Loucy (cell line): Measurements from ENCODE around the gene GUCA1C.

Experiments used
- H2AFZ ChIP-seq: fragments of 200-600 bp; sonication (generic); 2 replicates; pipeline ENCODE4 v1.6.0; 2016; ENCODE audit warnings: antibody characterized with exemption, mild to moderate bottlenecking, low read length, moderate library complexity
- H3F3A ChIP-seq: fragments of 200-600 bp; 2 replicates; pipeline ENCODE4 v1.6.0; 2016; ENCODE audit warnings: antibody characterized with exemption, low read depth, mild to moderate bottlenecking
- H3K27me3 ChIP-seq: fragments of 200-600 bp; sonication (generic); 2 replicates; pipeline ENCODE4 v1.6.1; 2014; ENCODE audit warnings: low read length, mild to moderate bottlenecking; ENCODE audit not compliant: insufficient read depth, poor library complexity, severe bottlenecking
- H3K36me3 ChIP-seq: fragments of 200-600 bp; sonication (generic); 2 replicates; pipeline ENCODE4 v1.6.1; 2016; ENCODE audit warnings: low read length; ENCODE audit not compliant: insufficient read depth
- H3K4me1 ChIP-seq: fragments of 200-600 bp; sonication (generic); 2 replicates; pipeline ENCODE4 v1.5.1; 2014; ENCODE audit warnings: low read length, mild to moderate bottlenecking; ENCODE audit not compliant: insufficient read depth, poor library complexity, severe bottlenecking
- H3K4me2 ChIP-seq: fragments of 200-600 bp; sonication (generic); 2 replicates; pipeline ENCODE4 v1.6.0; 2014; ENCODE audit warnings: antibody characterized with exemption, low read length, low read depth, mild to moderate bottlenecking; ENCODE audit not compliant: poor library complexity, severe bottlenecking
- H3K4me3 ChIP-seq: fragments of 200-600 bp; sonication (generic); 2 replicates; pipeline ENCODE4 v1.5.1; 2014; ENCODE audit warnings: low read length, mild to moderate bottlenecking, mixed read lengths; ENCODE audit not compliant: poor library complexity, severe bottlenecking
- H3K79me2 ChIP-seq: fragments of 200-600 bp; sonication (generic); 2 replicates; pipeline ENCODE4 v1.6.1; 2014; ENCODE audit warnings: low read length; ENCODE audit not compliant: insufficient read depth
- H3K9ac ChIP-seq: fragments of 200-600 bp; sonication (generic); 2 replicates; pipeline ENCODE4 v1.6.0; 2014; ENCODE audit warnings: mild to moderate bottlenecking, low read depth, low read length, moderate library complexity; ENCODE audit not compliant: poor library complexity, severe bottlenecking
- H3K9me2 ChIP-seq: fragments of 200-600 bp; sonication (generic); replicated peaks from 2 replicates; pipeline ENCODE4 v1.6.1; 2016; ENCODE audit warnings: low read depth, low read length, mixed read lengths
- H3K9me3 ChIP-seq: fragments of 200-600 bp; sonication (generic); 2 replicates; pipeline ENCODE4 v1.6.1; 2014; ENCODE audit warnings: mild to moderate bottlenecking, antibody characterized with exemption, low read length, low read depth; ENCODE audit not compliant: insufficient read depth
- H4K20me1 ChIP-seq: fragments of 200-600 bp; sonication (generic); 2 replicates; pipeline ENCODE4 v1.6.0; 2014; ENCODE audit warnings: antibody characterized with exemption, low read length, mild to moderate bottlenecking; ENCODE audit not compliant: insufficient read depth, poor library complexity, severe bottlenecking
- EZH2phosphoT487 ChIP-seq: fragments of 200-600 bp; IDR thresholded peaks from 2 replicates; pipeline ENCODE4 v1.6.1; 2018; ENCODE audit warnings: antibody characterized with exemption, mild to moderate bottlenecking, moderate library complexity, borderline replicate concordance
- TF ChIP-seq, protein P1 (sequence below): fragments of 200-600 bp; sonication (generic); conservative IDR thresholded peaks from 2 replicates; pipeline ENCODE4 v1.5.1; 2014; ENCODE audit warnings: mild to moderate bottlenecking, antibody characterized with exemption, low read length

The GUCA1C gene

DNA sequence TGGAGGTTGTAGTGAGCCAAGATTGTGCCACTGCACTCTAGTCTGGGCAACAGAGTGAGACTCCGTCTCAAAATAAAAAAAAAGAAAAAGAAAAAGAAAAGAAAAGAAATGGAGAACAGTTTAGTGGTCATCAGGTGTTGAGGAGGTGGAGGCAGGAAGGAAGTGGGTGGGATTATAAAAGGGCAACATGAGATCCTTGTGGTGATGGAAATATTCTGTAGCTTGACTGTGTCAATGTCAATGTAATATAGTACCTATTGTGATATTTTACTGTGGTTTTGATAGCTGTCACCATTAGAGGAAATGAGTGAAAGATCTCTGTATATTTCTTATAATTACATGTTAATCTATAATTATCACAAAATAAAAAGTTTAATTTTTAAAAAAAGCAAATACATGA lies 70.3 kb downstream of the GUCA1C start:
- H3K27me3 ChIP-seq: no peaks in the 10 kb centered on the region

DNA sequence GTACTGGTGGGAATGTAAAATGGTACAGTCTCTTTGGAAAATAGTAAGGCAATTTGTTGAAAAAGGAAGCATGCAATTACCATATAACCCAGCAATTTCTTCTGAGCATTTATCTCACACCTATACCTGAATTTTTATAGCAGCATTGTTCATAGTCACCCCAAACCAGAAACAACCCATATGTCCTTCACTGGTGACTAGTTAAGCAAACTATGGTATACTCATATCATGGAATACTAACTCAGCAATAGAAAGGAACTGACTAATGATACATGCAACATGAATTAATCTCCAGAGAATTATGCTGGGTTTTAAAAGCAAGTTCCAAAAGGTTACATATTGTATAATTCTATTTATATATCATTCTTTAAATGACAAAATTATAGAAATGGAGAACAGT lies 70.9 kb downstream of the GUCA1C start:
- H3K9ac ChIP-seq: no peak overlapping the region
- no peaks in the 10 kb centered on the region for H3K9me2 ChIP-seq
- no peaks in the 10 kb centered on the region for H3K27me3 ChIP-seq
- H2AFZ ChIP-seq: no peak overlapping the region
- no peaks in the 10 kb centered on the region for H3K36me3 ChIP-seq
- no peaks in the 10 kb centered on the region for H3F3A ChIP-seq
- TF ChIP-seq, protein P1, sequence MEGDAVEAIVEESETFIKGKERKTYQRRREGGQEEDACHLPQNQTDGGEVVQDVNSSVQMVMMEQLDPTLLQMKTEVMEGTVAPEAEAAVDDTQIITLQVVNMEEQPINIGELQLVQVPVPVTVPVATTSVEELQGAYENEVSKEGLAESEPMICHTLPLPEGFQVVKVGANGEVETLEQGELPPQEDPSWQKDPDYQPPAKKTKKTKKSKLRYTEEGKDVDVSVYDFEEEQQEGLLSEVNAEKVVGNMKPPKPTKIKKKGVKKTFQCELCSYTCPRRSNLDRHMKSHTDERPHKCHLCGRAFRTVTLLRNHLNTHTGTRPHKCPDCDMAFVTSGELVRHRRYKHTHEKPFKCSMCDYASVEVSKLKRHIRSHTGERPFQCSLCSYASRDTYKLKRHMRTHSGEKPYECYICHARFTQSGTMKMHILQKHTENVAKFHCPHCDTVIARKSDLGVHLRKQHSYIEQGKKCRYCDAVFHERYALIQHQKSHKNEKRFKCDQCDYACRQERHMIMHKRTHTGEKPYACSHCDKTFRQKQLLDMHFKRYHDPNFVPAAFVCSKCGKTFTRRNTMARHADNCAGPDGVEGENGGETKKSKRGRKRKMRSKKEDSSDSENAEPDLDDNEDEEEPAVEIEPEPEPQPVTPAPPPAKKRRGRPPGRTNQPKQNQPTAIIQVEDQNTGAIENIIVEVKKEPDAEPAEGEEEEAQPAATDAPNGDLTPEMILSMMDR: no peak
- no peak for TF ChIP-seq EZH2phosphoT487
- H3K4me1 ChIP-seq: peaks cover 13% of the 10 kb centered on the region
- H3K79me2 ChIP-seq: no peaks in the 10 kb centered on the region
- H3K4me3 ChIP-seq: no peak overlapping the region
- no peaks in the 10 kb centered on the region for H3K9me3 ChIP-seq
- no peaks in the 10 kb centered on the region for H4K20me1 ChIP-seq
- no peak overlapping the region for H3K4me2 ChIP-seq

More for the DNA sequence above, 70.3 kb downstream of the GUCA1C start:
- H3K36me3 ChIP-seq: no peaks in the 10 kb centered on the region
- H2AFZ ChIP-seq: no peak overlapping the region
- no peaks in the 10 kb centered on the region for H4K20me1 ChIP-seq
- H3K9ac ChIP-seq: no peak overlapping the region
- H3K4me3 ChIP-seq: no peak overlapping the region
- H3K4me2 ChIP-seq: peak overlapping the region; percentile 18
- H3K9me3 ChIP-seq: no peaks in the 10 kb centered on the region
- H3F3A ChIP-seq: no peaks in the 10 kb centered on the region
- TF ChIP-seq, protein P1: no peak
- TF ChIP-seq EZH2phosphoT487: no peak
- no peaks in the 10 kb centered on the region for H3K79me2 ChIP-seq
- H3K9me2 ChIP-seq: no peaks in the 10 kb centered on the region
- H3K4me1 ChIP-seq: peaks cover 13% of the 10 kb centered on the region

DNA sequence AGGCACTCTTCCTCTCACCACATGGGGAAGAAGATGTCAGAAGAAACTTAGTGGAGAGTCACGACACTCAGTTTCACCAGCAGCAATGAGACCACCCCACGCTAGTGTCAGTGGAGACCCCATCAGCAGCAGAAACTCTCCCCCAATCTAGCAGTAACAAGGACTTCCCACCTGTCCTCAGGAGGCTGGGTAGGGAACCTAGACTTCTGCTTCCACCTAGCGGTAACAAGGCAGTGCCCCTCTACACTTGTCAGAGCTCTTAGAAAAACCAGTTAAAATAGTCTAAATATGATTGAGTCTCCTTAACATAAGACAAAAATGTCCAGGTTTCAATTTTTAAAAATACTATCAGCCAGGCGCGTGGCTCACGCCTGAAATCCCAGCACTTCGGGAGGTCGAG lies 73.8 kb downstream of the GUCA1C start:
- H2AFZ ChIP-seq: no peak overlapping the region
- peaks cover 13% of the 10 kb centered on the region for H3K4me1 ChIP-seq
- TF ChIP-seq, protein P1: no peak
- no peak for TF ChIP-seq EZH2phosphoT487

More for the DNA sequence above, 73.8 kb downstream of the GUCA1C start:
- no peaks in the 10 kb centered on the region for H3K9me3 ChIP-seq
- H3F3A ChIP-seq: no peaks in the 10 kb centered on the region
- no peaks in the 10 kb centered on the region for H3K9me2 ChIP-seq
- no peaks in the 10 kb centered on the region for H3K36me3 ChIP-seq
- no peaks in the 10 kb centered on the region for H3K27me3 ChIP-seq
- no peak overlapping the region for H3K4me3 ChIP-seq
- H4K20me1 ChIP-seq: no peaks in the 10 kb centered on the region
- no peak overlapping the region for H3K9ac ChIP-seq
- H3K79me2 ChIP-seq: no peaks in the 10 kb centered on the region
- H3K4me2 ChIP-seq: no peak overlapping the region
